A549 (cell line): ENCODE measurements around the gene ADARB2.

Experiments
- CTCF ChIP-seq: fragments of >200 bp; sonication (Bioruptor Twin); formaldehyde crosslinking; IDR thresholded peaks from 3 replicates; pipeline ENCODE4 v1.5.1; 2016
- JUN ChIP-seq, 2 experiments: fragments of >200 bp; sonication (Bioruptor Twin); formaldehyde crosslinking; IDR thresholded peaks; 2 replicates in 1 of 2; 3 replicates in 1 of 2; pipeline ENCODE4 v1.6.1; 2016 to 2017
- PHF8 ChIP-seq: fragments of 200-600 bp; sonication (generic); IDR thresholded peaks from 2 replicates; pipeline ENCODE4 v1.6.1; 2016; ENCODE audit warnings: low read depth, mild to moderate bottlenecking, antibody characterized with exemption, moderate library complexity, borderline replicate concordance
- RFX5 ChIP-seq: fragments of 450-650 bp; IDR thresholded peaks from 2 replicates; pipeline ENCODE4 v1.7.1; 2014; ENCODE audit warnings: antibody characterized with exemption, mild to moderate bottlenecking, moderate library complexity
- ZC3H11A ChIP-seq: fragments of 450-650 bp; IDR thresholded peaks from 2 replicates; pipeline ENCODE4 v1.6.1; 2014; ENCODE audit warnings: antibody characterized with exemption, mild to moderate bottlenecking

GRCh38 chr10:1177936-1178335 is 559.4 kb downstream of the ADARB2 start:
- no peak for TF ChIP-seq CTCF
- no peak for TF ChIP-seq RFX5
- no peak for TF ChIP-seq ZC3H11A
- no peak for TF ChIP-seq JUN (IDR thresholded peaks at IDR 0.05)
- no peak for TF ChIP-seq PHF8
